ENCODE measurements around the gene MIGA2.

MIGA2 gene

DNA sequence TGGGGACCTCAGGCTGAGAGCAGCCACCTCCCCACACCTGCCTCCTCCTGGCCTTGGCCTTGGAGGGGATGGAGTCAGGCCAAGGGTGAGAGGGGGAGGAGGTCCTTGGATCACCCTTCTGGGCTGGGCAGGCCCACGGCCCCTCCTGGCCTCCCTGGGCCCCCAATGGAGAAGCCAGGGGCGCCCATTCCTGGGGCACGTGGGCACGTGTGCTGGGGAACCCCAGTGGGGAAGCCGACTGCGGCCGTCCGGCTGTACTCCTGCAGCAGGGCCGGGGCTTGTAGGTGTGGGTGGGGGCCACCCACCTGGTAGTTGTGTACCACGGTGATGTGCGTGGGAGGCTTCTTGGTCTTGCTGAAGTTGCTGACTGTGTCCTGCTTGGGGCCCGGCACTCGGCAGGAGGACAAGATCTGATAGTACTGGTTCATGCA is 65.7 kb downstream of the MIGA2 start:
- no peak for FAIRE-seq
- no peak for DNase-seq (ENCODE audit: insufficient read length, low spot score)
- TF ChIP-seq SPI1 (IDR thresholded peaks at IDR 0.05; ENCODE audit: low read depth, low read length) (no peak), POLR2A (IDR thresholded peaks at IDR 0.05; ENCODE audit: low read depth, low read length) (no peak), POLR2AphosphoS5 (IDR thresholded peaks at IDR 0.05; ENCODE audit: low read depth, low read length) (no peak), POU2F2 (IDR thresholded peaks at IDR 0.05; ENCODE audit: low read depth, low read length) (no peak), PAX5 (IDR thresholded peaks at IDR 0.05; ENCODE audit: insufficient read depth, low read length, severe bottlenecking) (no peak), TAF1 (IDR thresholded peaks at IDR 0.05; ENCODE audit: low read depth, low read length) (no peak)

DNA sequence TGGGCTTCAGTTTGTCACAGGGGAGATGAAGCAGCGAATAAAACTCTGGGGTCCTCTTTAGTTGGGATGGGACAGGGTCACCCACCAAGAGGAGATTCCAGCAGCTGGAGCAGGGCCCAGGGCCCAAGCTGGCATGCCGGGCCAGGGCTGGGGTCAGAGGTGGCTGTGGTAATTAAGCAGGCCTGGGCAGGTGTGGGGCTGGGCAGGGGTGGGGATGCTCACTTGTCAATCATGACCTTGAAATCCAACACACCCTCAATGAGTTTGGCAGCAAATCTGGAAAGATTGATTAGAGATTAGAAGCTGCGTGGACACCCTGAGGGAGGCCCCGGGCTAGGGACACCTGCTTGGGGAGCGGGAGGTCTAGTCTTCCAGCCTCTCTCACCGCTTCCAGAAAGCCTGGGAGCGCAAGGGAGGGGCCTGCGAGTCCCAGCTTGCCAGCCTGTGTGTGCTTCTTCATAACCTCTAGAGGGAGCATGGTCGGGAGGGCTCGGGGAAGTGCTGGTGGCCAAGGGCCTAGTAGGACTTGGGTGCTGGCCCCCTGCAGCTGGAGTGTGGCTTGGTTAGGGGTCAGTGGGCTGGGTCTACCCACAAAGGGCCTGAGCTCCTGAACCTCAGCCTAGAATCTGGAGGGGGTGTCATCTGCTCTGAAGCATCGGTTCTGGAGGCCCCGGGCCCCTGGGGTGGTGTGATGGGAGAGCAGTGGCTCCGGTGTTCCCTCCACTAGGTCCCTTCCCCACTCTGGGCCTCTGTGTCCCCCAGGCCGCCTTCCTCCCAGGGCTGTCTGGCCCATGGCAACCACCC is 66.6 kb downstream of the MIGA2 start:
- TF ChIP-seq PAX5 (IDR thresholded peaks at IDR 0.05; ENCODE audit: insufficient read depth, low read length, severe bottlenecking) (no peak), POU2F2 (IDR thresholded peaks at IDR 0.05; ENCODE audit: low read depth, low read length) (no peak), POLR2A (IDR thresholded peaks at IDR 0.05; ENCODE audit: low read depth, low read length) (no peak), SPI1 (IDR thresholded peaks at IDR 0.05; ENCODE audit: low read depth, low read length) (no peak), POLR2AphosphoS5 (IDR thresholded peaks at IDR 0.05; ENCODE audit: low read depth, low read length) (no peak), TAF1 (IDR thresholded peaks at IDR 0.05; ENCODE audit: low read depth, low read length) (no peak)
- FAIRE-seq (no peak), DNase-seq (ENCODE audit: insufficient read length, low spot score) (no peak)

DNA sequence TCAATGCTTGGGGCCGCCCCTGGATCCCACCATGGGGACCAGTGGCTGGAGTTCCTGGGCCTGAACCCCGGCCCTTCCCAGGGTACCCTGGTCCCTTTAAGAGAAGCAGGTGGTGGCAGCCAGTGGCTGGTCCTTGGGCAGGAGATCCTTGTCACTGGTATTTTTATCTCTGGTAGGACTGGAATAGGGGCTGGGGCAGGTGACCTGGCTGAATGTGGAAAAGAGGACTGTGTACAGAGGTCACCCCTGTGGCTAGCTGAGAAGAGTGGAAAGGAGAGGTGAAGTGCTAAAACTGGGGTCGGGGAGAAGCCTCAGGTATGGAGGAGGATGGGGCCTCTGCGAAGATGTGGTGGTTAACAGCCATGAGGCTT is 67.2 kb downstream of the MIGA2 start:
- TF ChIP-seq POU2F2 (IDR thresholded peaks at IDR 0.05; ENCODE audit: low read depth, low read length) (no peak), POLR2A (IDR thresholded peaks at IDR 0.05; ENCODE audit: low read depth, low read length) (no peak), TAF1 (IDR thresholded peaks at IDR 0.05; ENCODE audit: low read depth, low read length) (no peak), PAX5 (IDR thresholded peaks at IDR 0.05; ENCODE audit: insufficient read depth, low read length, severe bottlenecking) (no peak), POLR2AphosphoS5 (IDR thresholded peaks at IDR 0.05; ENCODE audit: low read depth, low read length) (no peak), SPI1 (IDR thresholded peaks at IDR 0.05; ENCODE audit: low read depth, low read length) (no peak)
- DNase-seq (ENCODE audit: insufficient read length, low spot score) (no peak), FAIRE-seq (no peak)

DNA sequence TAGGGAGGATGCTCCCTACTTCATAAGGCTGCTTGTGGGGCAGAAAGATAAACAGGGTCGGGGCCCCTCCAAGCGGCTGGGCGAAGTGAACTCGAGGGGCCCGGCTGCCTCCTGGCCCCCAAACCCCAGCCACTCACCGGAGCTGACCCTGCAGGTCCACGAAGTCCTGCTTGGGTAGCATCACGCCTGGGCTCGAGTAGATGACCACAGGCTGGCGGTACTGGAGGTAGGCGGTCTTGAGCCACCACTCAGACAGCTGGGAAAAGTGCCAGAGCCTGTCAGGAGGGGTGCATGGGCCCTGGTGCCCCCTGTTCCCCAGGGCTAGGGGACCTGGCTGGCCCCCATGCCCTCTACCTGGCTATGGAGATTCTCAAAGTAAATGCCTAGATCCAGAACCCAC is 67.6 kb downstream of the MIGA2 start:
- FAIRE-seq (no peak), DNase-seq (ENCODE audit: insufficient read length, low spot score) (no peak)
- TF ChIP-seq PAX5 (IDR thresholded peaks at IDR 0.05; ENCODE audit: insufficient read depth, low read length, severe bottlenecking) = no peak
- no peak for TF ChIP-seq POU2F2 (IDR thresholded peaks at IDR 0.05; ENCODE audit: low read depth, low read length)
- no peak for TF ChIP-seq SPI1 (IDR thresholded peaks at IDR 0.05; ENCODE audit: low read depth, low read length)
- TF ChIP-seq TAF1 (IDR thresholded peaks at IDR 0.05; ENCODE audit: low read depth, low read length) = no peak
- no peak for TF ChIP-seq POLR2A (IDR thresholded peaks at IDR 0.05; ENCODE audit: low read depth, low read length)
- no peak for TF ChIP-seq POLR2AphosphoS5 (IDR thresholded peaks at IDR 0.05; ENCODE audit: low read depth, low read length)

DNA sequence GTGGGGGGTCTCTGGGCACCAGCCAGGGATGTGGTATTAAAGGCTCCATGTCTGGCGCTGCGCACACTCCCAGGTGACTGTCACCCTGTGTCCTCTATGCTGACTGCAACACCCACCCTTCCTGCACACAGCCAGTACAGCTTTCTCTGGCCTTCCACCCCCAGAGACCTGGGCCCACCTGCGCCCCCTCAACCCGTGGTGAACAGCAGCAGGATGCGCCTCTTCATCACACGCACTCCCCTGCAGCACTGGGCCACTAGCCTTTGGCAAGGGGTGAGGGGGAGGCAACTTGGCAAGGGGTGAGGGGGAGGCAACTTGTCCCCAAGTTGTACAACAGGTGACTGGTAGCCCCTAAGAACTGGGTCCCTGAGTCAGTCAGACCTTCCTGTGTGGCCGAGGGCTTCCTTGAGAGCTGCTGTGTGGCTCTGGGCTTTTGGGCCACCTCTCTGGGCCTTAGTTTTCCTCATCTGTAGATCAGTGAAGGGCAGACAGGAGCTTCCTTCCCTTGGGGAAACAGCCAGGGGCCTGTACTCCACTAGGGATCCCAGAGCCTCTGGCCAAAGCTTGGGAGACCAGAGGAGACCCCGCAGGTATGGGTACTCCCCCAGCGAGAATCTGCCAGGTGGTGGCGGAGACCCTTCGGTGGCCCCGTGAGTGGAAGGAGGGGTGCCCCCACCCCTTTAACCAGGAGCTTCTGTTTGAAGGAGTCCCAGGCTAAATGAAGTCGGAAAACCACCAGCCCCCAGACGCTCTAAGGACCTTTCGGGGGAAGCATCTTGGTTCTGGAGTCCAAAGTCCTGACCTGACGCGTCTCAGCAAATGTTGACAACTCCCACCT is 69.7 kb downstream of the MIGA2 start:
- FAIRE-seq = no peak
- no peak for DNase-seq (ENCODE audit: insufficient read length, low spot score)

DNA sequence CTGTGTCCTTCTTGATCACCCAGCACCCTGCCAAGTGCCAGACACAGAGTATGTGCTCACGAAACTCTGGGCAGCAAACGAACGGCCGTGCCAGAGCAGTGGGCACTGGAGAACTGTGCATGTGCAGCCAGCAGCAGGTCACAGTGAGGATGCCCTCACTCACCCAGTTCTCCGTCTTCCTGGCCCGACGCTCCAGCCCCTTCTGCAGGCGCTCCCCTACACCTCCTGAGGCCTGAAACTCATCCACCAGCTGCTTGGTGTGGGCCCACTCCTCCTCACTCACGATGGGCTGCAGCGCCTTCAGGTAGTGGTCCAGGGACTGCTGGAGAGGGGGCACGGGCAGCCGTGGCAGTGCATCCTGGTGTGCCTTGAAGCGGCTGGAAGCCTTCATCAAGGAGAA is 71.2 kb downstream of the MIGA2 start:
- FAIRE-seq = no peak
- DNase-seq (ENCODE audit: insufficient read length, low spot score) = no peak
- no peak for TF ChIP-seq PAX5 (IDR thresholded peaks at IDR 0.05; ENCODE audit: insufficient read depth, low read length, severe bottlenecking)
- no peak for TF ChIP-seq SPI1 (IDR thresholded peaks at IDR 0.05; ENCODE audit: low read depth, low read length)
- TF ChIP-seq POU2F2 (IDR thresholded peaks at IDR 0.05; ENCODE audit: low read depth, low read length) = no peak
- TF ChIP-seq POLR2A (IDR thresholded peaks at IDR 0.05; ENCODE audit: low read depth, low read length) = no peak
- TF ChIP-seq POLR2AphosphoS5 (IDR thresholded peaks at IDR 0.05; ENCODE audit: low read depth, low read length) = no peak
- TF ChIP-seq TAF1 (IDR thresholded peaks at IDR 0.05; ENCODE audit: low read depth, low read length) = no peak

More for the DNA sequence above, 69.7 kb downstream of the MIGA2 start:
- TF ChIP-seq POU2F2 (IDR thresholded peaks at IDR 0.05; ENCODE audit: low read depth, low read length) (no peak), POLR2AphosphoS5 (IDR thresholded peaks at IDR 0.05; ENCODE audit: low read depth, low read length) (no peak), TAF1 (IDR thresholded peaks at IDR 0.05; ENCODE audit: low read depth, low read length) (no peak), POLR2A (IDR thresholded peaks at IDR 0.05; ENCODE audit: low read depth, low read length) (no peak), SPI1 (IDR thresholded peaks at IDR 0.05; ENCODE audit: low read depth, low read length) (no peak), PAX5 (IDR thresholded peaks at IDR 0.05; ENCODE audit: insufficient read depth, low read length, severe bottlenecking) (no peak)

DNA sequence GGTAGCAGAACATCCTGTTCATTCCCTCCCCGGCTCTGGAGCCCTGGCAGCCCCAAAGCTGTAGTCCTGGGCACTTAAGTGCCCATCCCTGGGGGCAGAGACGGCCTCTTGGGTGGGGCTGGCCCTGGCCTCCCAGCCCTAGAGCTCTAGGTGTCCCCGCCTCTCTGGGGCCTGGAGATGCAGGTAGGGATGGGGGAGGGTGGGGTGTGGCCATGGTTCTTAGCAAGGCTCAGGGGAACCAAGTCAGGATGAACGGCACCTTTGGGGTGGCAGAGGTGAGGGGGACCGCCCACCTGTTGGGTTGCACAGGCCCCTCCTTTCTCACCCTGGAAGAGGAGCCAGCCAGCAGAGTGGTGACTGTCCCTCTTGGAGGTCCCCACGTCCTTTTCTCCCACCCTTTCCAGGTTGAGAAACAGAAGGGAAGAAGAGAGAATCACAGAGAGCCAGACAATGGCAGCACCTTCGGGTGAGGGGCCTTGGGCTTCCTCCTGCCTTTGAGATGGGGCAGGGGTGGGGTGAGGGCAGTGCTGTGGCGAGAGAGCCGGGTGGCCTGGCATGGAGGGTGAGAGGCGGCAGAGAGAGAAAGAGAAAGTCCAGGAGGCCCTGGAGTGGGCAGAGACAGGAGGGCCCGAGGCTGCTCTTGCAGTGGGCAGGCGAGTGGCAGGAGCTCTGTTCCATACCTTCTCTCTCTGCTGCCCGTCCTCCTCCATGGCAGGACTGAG is 71.8 kb downstream of the MIGA2 start:
- no peak for FAIRE-seq
- TF ChIP-seq PAX5 (IDR thresholded peaks at IDR 0.05; ENCODE audit: insufficient read depth, low read length, severe bottlenecking) (no peak), POU2F2 (IDR thresholded peaks at IDR 0.05; ENCODE audit: low read depth, low read length) (no peak), POLR2A (IDR thresholded peaks at IDR 0.05; ENCODE audit: low read depth, low read length) (no peak), SPI1 (IDR thresholded peaks at IDR 0.05; ENCODE audit: low read depth, low read length) (no peak), TAF1 (IDR thresholded peaks at IDR 0.05; ENCODE audit: low read depth, low read length) (no peak), POLR2AphosphoS5 (IDR thresholded peaks at IDR 0.05; ENCODE audit: low read depth, low read length) (no peak)
- DNase-seq (ENCODE audit: insufficient read length, low spot score) = no peak

DNA sequence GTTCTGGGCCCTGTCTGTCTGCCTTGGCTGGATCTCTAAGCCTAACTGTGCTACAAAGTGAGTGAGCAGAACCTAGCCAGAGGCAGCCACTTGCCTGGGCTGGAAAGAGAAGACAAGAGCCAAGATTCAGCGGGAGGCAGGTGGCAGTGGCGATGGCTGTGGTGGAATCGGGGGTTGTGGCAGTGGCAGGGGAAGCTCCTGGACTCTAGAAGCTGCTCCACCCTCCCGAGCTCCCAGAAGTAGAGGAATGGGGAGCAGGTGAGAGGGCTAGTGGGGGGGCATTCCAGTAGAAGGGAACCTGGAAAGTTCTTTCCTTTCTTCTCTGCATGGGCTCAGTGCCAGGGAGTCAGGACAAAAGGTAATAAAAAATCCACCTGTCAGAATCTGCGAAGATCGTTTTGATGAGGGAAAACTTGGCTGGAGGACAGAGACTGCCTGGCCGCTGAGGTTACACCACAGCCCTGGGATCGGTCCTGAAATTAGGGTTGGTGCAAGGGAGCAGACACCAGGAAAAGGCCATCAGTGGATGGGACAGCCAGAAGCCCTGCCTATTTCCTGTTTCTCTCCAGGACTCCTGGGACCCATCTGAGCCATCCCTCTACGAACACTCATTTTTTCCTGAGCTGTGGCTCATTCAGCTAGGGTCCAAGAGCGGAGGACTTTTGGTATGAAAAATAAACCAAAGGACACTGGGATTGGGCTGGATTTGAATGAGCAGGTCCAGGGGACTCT is 72.5 kb downstream of the MIGA2 start:
- DNase-seq (ENCODE audit: insufficient read length, low spot score) (no peak), FAIRE-seq (no peak)
- no peak for TF ChIP-seq POLR2AphosphoS5 (IDR thresholded peaks at IDR 0.05; ENCODE audit: low read depth, low read length)
- TF ChIP-seq POU2F2 (IDR thresholded peaks at IDR 0.05; ENCODE audit: low read depth, low read length) = no peak
- TF ChIP-seq TAF1 (IDR thresholded peaks at IDR 0.05; ENCODE audit: low read depth, low read length) = no peak
- no peak for TF ChIP-seq SPI1 (IDR thresholded peaks at IDR 0.05; ENCODE audit: low read depth, low read length)
- TF ChIP-seq POLR2A (IDR thresholded peaks at IDR 0.05; ENCODE audit: low read depth, low read length) = no peak
- no peak for TF ChIP-seq PAX5 (IDR thresholded peaks at IDR 0.05; ENCODE audit: insufficient read depth, low read length, severe bottlenecking)
